Brain microvascular endothelial cell (primary cell): ENCODE measurements around the gene USP5.
A peak's percentile ranks its signal among the peaks of the same experiment; 100 is the strongest.

Source experiments
- DNase-seq: peaks from one replicate; pipeline ENCODE4 v3.0.0-alpha.2; 2020
- H3K27ac ChIP-seq: fragments of 250-450 bp; sonication (Bioruptor Pico); 2 replicates; pipeline ENCODE4 v1.5.1; 2020; ENCODE audit warnings: mild to moderate bottlenecking, moderate library complexity
- H3K27me3 ChIP-seq: fragments of 250-450 bp; sonication (Bioruptor Pico); replicated peaks from 2 replicates; pipeline ENCODE4 v1.5.1; 2020; ENCODE audit warnings: mild to moderate bottlenecking
- H3K36me3 ChIP-seq: fragments of 250-450 bp; sonication (Bioruptor Pico); replicated peaks from 2 replicates; pipeline ENCODE4 v1.5.1; 2020; ENCODE audit warnings: mild to moderate bottlenecking
- H3K4me3 ChIP-seq: 2 replicates; pipeline ENCODE4 v1.5.1; 2011; ENCODE audit warnings: low read depth, mild to moderate bottlenecking, control low read depth, low read length, moderate library complexity
- CTCF ChIP-seq: IDR thresholded peaks from 2 replicates; pipeline ENCODE4 v1.5.1; 2011; ENCODE audit warnings: low read depth, mild to moderate bottlenecking, moderate library complexity, low read length, control low read depth, inconsistent platforms; ENCODE audit errors: missing control alignments
- in situ Hi-C: cut with HindIII; loops from 2 replicates; pipeline ENCODE4 v1.10.0; 2017; ENCODE audit warnings: low sequenced_read_pairs, low pct_ligation_motif_present

Gene USP5

GRCh38 chr12:6840761-6841515 is 11.0 kb upstream of the USP5 start, which contains the start of gene GNB3:
TSS of gene GNB3 (plus strand) at chr12:6840925. CDS start at chr12:6841288, 363 bp downstream.
- TF ChIP-seq CTCF, result no peak
- H3K27me3 ChIP-seq, result no peaks in the 10 kb centered on the region
- H3K4me3 ChIP-seq, result no peak within 1 kb of the TSS
- peaks cover 71% of the 10 kb centered on the region for H3K36me3 ChIP-seq
- no peak within 1 kb of the TSS for H3K27ac ChIP-seq
- in situ Hi-C loops, result no loop called here
- no peak for DNase-seq

GRCh38 chr12:6842075-6842474 is 9.9 kb upstream of the USP5 start:
- TF ChIP-seq CTCF, result no peak
- H3K27ac ChIP-seq, result no peak overlapping the region
- in situ Hi-C loops, result no loop called here
- no peak overlapping the region for H3K4me3 ChIP-seq
- no peaks in the 10 kb centered on the region for H3K27me3 ChIP-seq
- H3K36me3 ChIP-seq, result peaks cover 69% of the 10 kb centered on the region
- DNase-seq, result no peak

GRCh38 chr12:6843118-6843902 is 8.6 kb upstream of the USP5 start:
- Histone ChIP-seq H3K4me3 (no peak overlapping the region), H3K27me3 (no peaks in the 10 kb centered on the region), H3K27ac (no peak overlapping the region), H3K36me3 (peaks cover 59% of the 10 kb centered on the region)
- TF ChIP-seq CTCF, result peak; percentile 16
- no peak for DNase-seq
- in situ Hi-C loops, result no loop called here

- peaks cover 39% of the 10 kb centered on the region for H3K36me3 ChIP-seq
- no peak for TF ChIP-seq CTCF
- no peak overlapping the region for H3K27ac ChIP-seq
- no peaks in the 10 kb centered on the region for H3K27me3 ChIP-seq
- in situ Hi-C loops, result no loop called here
- H3K4me3 ChIP-seq, result no peak overlapping the region
- no peak for DNase-seq
Observed at GRCh38 chr12:6845395-6845794, 6.6 kb upstream of the USP5 start.

- Histone ChIP-seq H3K27me3 (no peaks in the 10 kb centered on the region), H3K4me3 (no peak overlapping the region), H3K36me3 (peaks cover 39% of the 10 kb centered on the region), H3K27ac (no peak overlapping the region)
- no peak for DNase-seq
- TF ChIP-seq CTCF, result no peak
- in situ Hi-C loops, result no loop called here
Observed at GRCh38 chr12:6846316-6846869, 5.6 kb upstream of the USP5 start.
